Nucleus accumbens (tissue), 56 donors: ENCODE results near the gene OR5M10.
"Not testable (repeated sequence)": the region's sequence is repeated elsewhere in the genome, so short reads cannot be mapped to it uniquely, and the experiment has no call there.

Experiments used
- DNase-seq, 56 donors: peaks; one replicate each; lab custom pipeline; 2025; lab: John Stamatoyannopoulos, UW

The OR5M10 gene

GRCh38 chr11:56577621-56578020 lies at the start of gene OR5M10:
Gene OR5M10 (minus strand): TSS chr11:56577721. CDS start chr11:56577721, 0 bp downstream.
- DNase-seq = no peak

GRCh38 chr11:56625946-56626345 lies 48.4 kb upstream of the OR5M10 start:
- DNase-seq = no peak

GRCh38 chr11:56624661-56625110 lies 47.2 kb upstream of the OR5M10 start:
- peak in 5 of 56 donors; percentile 3 to 36 (median 18) for DNase-seq

GRCh38 chr11:56611174-56611573 lies 33.7 kb upstream of the OR5M10 start:
- no peak for DNase-seq

- not testable (repeated sequence) for DNase-seq
Measured at GRCh38 chr11:56592088-56592717, 14.7 kb upstream of the OR5M10 start.

GRCh38 chr11:56558574-56558973 lies 18.9 kb downstream of the OR5M10 start:
- no peak for DNase-seq

- DNase-seq = not testable (repeated sequence)
Measured at GRCh38 chr11:56554691-56555090, 22.8 kb downstream of the OR5M10 start.

GRCh38 chr11:56545531-56545930 lies 32.0 kb downstream of the OR5M10 start:
- no peak for DNase-seq

GRCh38 chr11:56543739-56544138 lies 33.8 kb downstream of the OR5M10 start:
- DNase-seq = no peak

GRCh38 chr11:56543157-56543556 lies 34.4 kb downstream of the OR5M10 start, which contains the start of gene OR5M11:
Gene OR5M11 (minus strand): TSS chr11:56543257. CDS start chr11:56543257, 0 bp downstream.
- DNase-seq = no peak

GRCh38 chr11:56533054-56533740 lies 44.3 kb downstream of the OR5M10 start:
- no peak for DNase-seq

- no peak for DNase-seq
Measured at GRCh38 chr11:56531856-56532255, 45.7 kb downstream of the OR5M10 start.
